PC-3 (cell line): Measurements from ENCODE around the gene DLEC1. TPM values are rescaled to one million over a fixed set of nuclear protein-coding genes. Genes with fewer than 3 reads are reported as not detected.

Source experiments
- ATAC-seq: fragments of 200-7000 bp; cut with Tn5 transposase; 2 replicates; pipeline ENCODE4 v1.9.1; 2020; ENCODE audit warnings: mild to moderate bottlenecking, moderate library complexity
- BruUV-seq: library from RNA; stranded (reverse); fragments of 400-500 nt; replicated peaks from 2 replicates; lab custom pipeline; 2021; lab: Mats Ljungman, UMichigan
- CTCF ChIA-PET: fragments of 300-600 bp; sonication (Branson Sonifier 250); formaldehyde crosslinking; loops from one replicate; lab custom pipeline; 2022; ENCODE audit warnings: antibody characterized with exemption; lab: Charles Lee
- POLR2A ChIA-PET: fragments of 300-600 bp; sonication (Branson Sonifier 250); formaldehyde crosslinking; loops from one replicate; lab custom pipeline; 2022; ENCODE audit warnings: antibody characterized with exemption; ENCODE audit not compliant: unreplicated experiment; lab: Charles Lee
- DNase-seq: peaks from one replicate; pipeline ENCODE4 v3.0.0-alpha.2; 2015
- H2AFZ ChIP-seq: fragments of 300-600 bp; sonication (generic); 2 replicates; pipeline ENCODE4 v1.6.0; 2016; ENCODE audit warnings: antibody characterized with exemption, low read length
- H3F3A ChIP-seq: fragments of 300-600 bp; sonication (generic); one replicate; pipeline ENCODE4 v1.6.0; 2017; ENCODE audit warnings: antibody characterized with exemption, low read length, control low read depth, mild to moderate bottlenecking; ENCODE audit not compliant: unreplicated experiment
- H3K27ac ChIP-seq: fragments of 300-600 bp; sonication (generic); 2 replicates; pipeline ENCODE4 v1.5.1; 2016; ENCODE audit warnings: mild to moderate bottlenecking, low read length
- H3K27me3 ChIP-seq: fragments of 300-600 bp; sonication (generic); 2 replicates; pipeline ENCODE4 v1.6.1; 2016; ENCODE audit warnings: low read length, mixed read lengths
- H3K36me3 ChIP-seq: fragments of 300-600 bp; sonication (generic); 2 replicates; pipeline ENCODE4 v1.6.1; 2016; ENCODE audit warnings: low read depth, mixed run types, low read length, mixed read lengths
- H3K4me1 ChIP-seq: fragments of 300-600 bp; sonication (generic); 2 replicates; pipeline ENCODE4 v1.5.1; 2016; ENCODE audit warnings: low read length; ENCODE audit not compliant: insufficient read depth
- H3K4me2 ChIP-seq: fragments of 300-600 bp; sonication (generic); 2 replicates; pipeline ENCODE4 v1.6.0; 2016; ENCODE audit warnings: low read length
- H3K4me3 ChIP-seq: fragments of 300-600 bp; sonication (generic); 2 replicates; pipeline ENCODE4 v1.5.1; 2016; ENCODE audit warnings: mild to moderate bottlenecking, low read length, mixed read lengths
- H3K79me2 ChIP-seq: fragments of 300-600 bp; sonication (generic); 2 replicates; pipeline ENCODE4 v1.6.1; 2017; ENCODE audit warnings: low read length, mixed read lengths
- H3K9ac ChIP-seq: fragments of 300-600 bp; sonication (generic); 2 replicates; pipeline ENCODE4 v1.6.0; 2016; ENCODE audit warnings: mild to moderate bottlenecking, low read length
- H3K9me2 ChIP-seq: fragments of 300-600 bp; sonication (generic); replicated peaks from 2 replicates; pipeline ENCODE4 v1.6.1; 2016; ENCODE audit warnings: mixed run types, low read length, mixed read lengths
- H3K9me3 ChIP-seq: fragments of 300-600 bp; sonication (generic); 2 replicates; pipeline ENCODE4 v1.6.1; 2016; ENCODE audit warnings: low read length, mixed read lengths
- H4K20me1 ChIP-seq: fragments of 300-600 bp; sonication (generic); 2 replicates; pipeline ENCODE4 v1.6.1; 2016; ENCODE audit warnings: low read length, mixed read lengths
- CTCF ChIP-seq: fragments of 300-600 bp; sonication (generic); conservative IDR thresholded peaks from 2 replicates; pipeline ENCODE4 v1.5.1; 2017; ENCODE audit warnings: antibody characterized with exemption, low read depth, mild to moderate bottlenecking, low read length
- EZH2 ChIP-seq: fragments of 300-600 bp; sonication (generic); IDR thresholded peaks from one replicate; pipeline ENCODE4 v1.6.1; 2017; ENCODE audit warnings: antibody characterized with exemption, mild to moderate bottlenecking, low read length; ENCODE audit not compliant: unreplicated experiment
- EZH2phosphoT487 ChIP-seq: fragments of 300-600 bp; sonication (generic); IDR thresholded peaks from 2 replicates; pipeline ENCODE4 v1.6.1; 2018; ENCODE audit warnings: mild to moderate bottlenecking, antibody characterized with exemption, low read length, borderline replicate concordance
- intact Hi-C: fragments of 100-400 bp; cut with micrococcal nuclease; formaldehyde crosslinking; loops from 2 replicates; pipeline ENCODE4 v1.9.0; 2023
- total RNA-seq: library from RNA; depleted of rRNA; stranded (reverse); fragments of >200 nt; gene quantifications from 2 replicates; pipeline ENCODE4 v1.2.3, GENCODE V29; 2014

The DLEC1 gene
- total RNA-seq, 1 experiment from 2014 or later = not detected

GRCh38 chr3:38163117-38163840, 124.3 kb downstream of the DLEC1 start:
- BruUV-seq = no TSS peak
- intact Hi-C loops = no loop called here
- Histone ChIP-seq H2AFZ (no peak overlapping the region), H3K4me2 (no peak overlapping the region), H3K9me3 (no peaks in the 10 kb centered on the region), H3K79me2 (peaks cover 29% of the 10 kb centered on the region), H3K4me3 (no peak overlapping the region), H4K20me1 (peaks cover 12% of the 10 kb centered on the region), H3K27ac (peak overlapping the region; percentile 97), H3K4me1 (peaks cover 28% of the 10 kb centered on the region), H3K36me3 (no peaks in the 10 kb centered on the region), H3F3A (peaks cover 4% of the 10 kb centered on the region), H3K9ac (no peak overlapping the region), H3K9me2 (no peaks in the 10 kb centered on the region), H3K27me3 (no peaks in the 10 kb centered on the region)
- ATAC-seq = no peak
- no peak for TF ChIP-seq EZH2phosphoT487
- TF ChIP-seq CTCF = peak; percentile 36; the same call in 1 of the 2 replicates
- DNase-seq = peak; percentile 45
- CTCF ChIA-PET = interaction anchor here (0.7 to 1.1 kb wide), 4 partner anchors 10 to 84 kb away, joined by 3 read pairs; no protein-coding TSS in a partner anchor
- POLR2A ChIA-PET = interaction anchor here (0.7 kb wide), 1 partner anchor 31 kb away, joined by 4 read pairs; no protein-coding TSS in a partner anchor

- Histone ChIP-seq H3K27ac (peak overlapping the region; percentile 97), H3K4me1 (peaks cover 36% of the 10 kb centered on the region), H3K4me2 (peak overlapping the region; percentile 93), H2AFZ (peak overlapping the region; percentile 37), H3F3A (peaks cover 7% of the 10 kb centered on the region), H3K27me3 (no peaks in the 10 kb centered on the region), H3K9ac (peak overlapping the region; percentile 96), H3K9me2 (no peaks in the 10 kb centered on the region), H3K4me3 (peak overlapping the region; percentile 94), H3K9me3 (no peaks in the 10 kb centered on the region), H4K20me1 (peaks cover 17% of the 10 kb centered on the region), H3K79me2 (peaks cover 37% of the 10 kb centered on the region), H3K36me3 (no peaks in the 10 kb centered on the region)
- intact Hi-C loops = no loop called here
- ATAC-seq = no peak
- ChIA-PET POLR2A (interaction anchor here (0.6 to 1.8 kb wide), 3 partner anchors 27 to 121 kb away, joined by 3 to 17 read pairs (median 4); partner anchors contain the start of gene ACAA1), CTCF (interaction anchor here (1.0 to 1.4 kb wide), 3 partner anchors 10 to 183 kb away, joined by 3 to 4 read pairs (median 3); partner anchors contain the start of gene XYLB)
- TSS peak; percentile 61 for BruUV-seq
- no peak for DNase-seq
- TF ChIP-seq EZH2phosphoT487 (no peak), EZH2 (no peak), CTCF (no peak)
These were observed 125.0 kb downstream of the DLEC1 start for GRCh38 chr3:38163841-38164642.
